HepG2 (cell line): Measurements from ENCODE around the gene NRBF2. TPM values are rescaled to one million over a fixed set of nuclear protein-coding genes. Genes with fewer than 3 reads are reported as not detected.
A peak's percentile ranks its signal among the peaks of the same experiment; 100 is the strongest.

Experiments
- ARID5B ChIP-seq: IDR thresholded peaks from 2 replicates; pipeline ENCODE4 v1.4.0; 2020; ENCODE audit warnings: mild to moderate bottlenecking, missing genetic modification reagents
- BCL6 ChIP-seq: IDR thresholded peaks from 2 replicates; pipeline ENCODE4 v1.6.1; 2016; ENCODE audit warnings: missing genetic modification reagents, missing compliant biosample characterization
- EP300 ChIP-seq, 3 experiments: sonication (generic) in 1 of 3; formaldehyde crosslinking in 1 of 3; IDR thresholded peaks; 2 replicates each; pipeline versions ENCODE4 v1.5.1 to v1.6.1; 2011 to 2020; ENCODE audit warnings: low read depth in 2 of 3, low read length in 2 of 3, borderline replicate concordance in 1 of 3, improper control_type of control experiment in 1 of 3, mild to moderate bottlenecking in 1 of 3, missing genetic modification reagents in 1 of 3, moderate library complexity in 1 of 3
- FOXJ3 ChIP-seq: sonication (generic); formaldehyde crosslinking; IDR thresholded peaks from 2 replicates; pipeline ENCODE4 v1.4.0; 2020; ENCODE audit warnings: missing genetic modification reagents, mild to moderate bottlenecking, borderline replicate concordance
- FOXO1 ChIP-seq: sonication (generic); formaldehyde crosslinking; IDR thresholded peaks from 2 replicates; pipeline ENCODE4 v1.4.0; 2020; ENCODE audit warnings: missing genetic modification reagents
- GATAD1 ChIP-seq: IDR thresholded peaks from 2 replicates; pipeline ENCODE4 v1.6.1; 2016; ENCODE audit warnings: missing genetic modification reagents, missing compliant biosample characterization
- HBP1 ChIP-seq: IDR thresholded peaks from 2 replicates; pipeline ENCODE4 v1.6.1; 2016; ENCODE audit warnings: low read depth, control low read depth
- MYPOP ChIP-seq: sonication (generic); formaldehyde crosslinking; IDR thresholded peaks from 2 replicates; pipeline ENCODE4 v1.8.1; 2023; ENCODE audit warnings: mild to moderate bottlenecking, moderate library complexity, missing genetic modification reagents
- PAXIP1 ChIP-seq: sonication (generic); formaldehyde crosslinking; conservative IDR thresholded peaks from 2 replicates; pipeline ENCODE4 v1.4.0; 2020; ENCODE audit warnings: mild to moderate bottlenecking, missing genetic modification reagents, moderate library complexity
- PPARG ChIP-seq: conservative IDR thresholded peaks from 2 replicates; pipeline ENCODE4 v1.6.1; 2016; ENCODE audit warnings: missing biosample characterization, missing genetic modification reagents
- RAD21 ChIP-seq: fragments of 450-650 bp; formaldehyde crosslinking; IDR thresholded peaks from 2 replicates; pipeline ENCODE4 v1.5.0; 2020; ENCODE audit warnings: mild to moderate bottlenecking
- RARA ChIP-seq: IDR thresholded peaks from 2 replicates; pipeline ENCODE4 v1.6.1; 2016; ENCODE audit warnings: missing genetic modification reagents, missing compliant biosample characterization
- RCOR2 ChIP-seq: IDR thresholded peaks from 2 replicates; pipeline ENCODE4 v1.6.1; 2016; ENCODE audit warnings: missing biosample characterization, missing genetic modification reagents
- SSRP1 ChIP-seq: IDR thresholded peaks from 2 replicates; pipeline ENCODE4 v1.6.1; 2016; ENCODE audit warnings: control low read depth
- ZNF501 ChIP-seq: sonication (generic); formaldehyde crosslinking; IDR thresholded peaks from 2 replicates; pipeline ENCODE4 v1.5.1; 2020; ENCODE audit warnings: mild to moderate bottlenecking, moderate library complexity, missing genetic modification reagents
- ZNF580 ChIP-seq: IDR thresholded peaks from 2 replicates; pipeline ENCODE4 v1.6.1; 2016; ENCODE audit warnings: low read depth, borderline replicate concordance
- ZNF772 ChIP-seq: sonication (generic); formaldehyde crosslinking; IDR thresholded peaks from 2 replicates; pipeline ENCODE4 v1.5.0; 2020; ENCODE audit warnings: mild to moderate bottlenecking, missing genetic modification reagents
- polyA plus RNA-seq, 8 experiments: library from polyadenylated mRNA; depleted of rRNA in 3 of 8; stranded (reverse) in 7 of 8; unstranded in 1 of 8; fragments of >200 nt; fragmentation: Illumina TruSeq in 4 of 8; extraction: Trizol in 4 of 8; gene quantifications; 2 replicates each; pipeline versions ENCODE4 v1.2.1 to v1.2.3, GENCODE V29; 2011 to 2016; ENCODE audit warnings: low read depth in 4 of 8, missing spikeins in 1 of 8, mixed read lengths in 1 of 8; ENCODE audit not compliant: insufficient read depth in 1 of 8
- total RNA-seq, 5 experiments: library from RNA; depleted of rRNA; stranded (reverse); fragments of >200 nt; fragmentation: Illumina TruSeq; extraction: Trizol; gene quantifications; 2 replicates each; pipeline ENCODE4 v1.2.3, GENCODE V29; 2016; ENCODE audit warnings: low read depth in 1 of 5

Gene NRBF2
- total and polyA plus RNA-seq, 2 of the 13 experiments (the other 11 are each of a cell fraction or from before 2014, with no cell fraction given) = 20.0 to 28.4 TPM

- TF ChIP-seq HBP1 (CRISPR knock-in tag) (peak; percentile 54; the same call in 1 of the 2 replicates), GATAD1 (peak; percentile 65; the same call in 1 of the 2 replicates), ARID5B (CRISPR knock-in tag) (peak; percentile 93), ZNF772 (no peak), RAD21 (CRISPR knock-in tag) (no peak), ZNF580 (no peak), MYPOP (CRISPR knock-in tag) (peak; percentile 33; the same call in 1 of the 2 replicates), FOXJ3 (peak; percentile 75; the same call in 1 of the 2 replicates), PPARG (CRISPR knock-in tag) (peak; percentile 65; the same call in 1 of the 2 replicates), PAXIP1 (0 out of 2 replicates have a peak, but pooled peaks have one; percentile 14), RARA (CRISPR knock-in tag) (peak; percentile 66), FOXO1 (peak; percentile 96), BCL6 (CRISPR knock-in tag) (peak; percentile 76), SSRP1 (CRISPR knock-in tag) (no peak), EP300 (IDR thresholded peaks at IDR 0.05; ENCODE audit: low read depth in 2 of 2, low read length in 2 of 2) (peak; percentile 51 to 78; a peak in 2 of 4 replicates), EP300 (CRISPR knock-in tag; IDR thresholded peaks at IDR 0.05; ENCODE audit: borderline replicate concordance) (0 out of 2 replicates have a peak, but pooled peaks have one; percentile 27), ZNF501 (CRISPR knock-in tag) (no peak), RCOR2 (CRISPR knock-in tag) (peak; percentile 50; the same call in 1 of the 2 replicates)
These were observed 18.9 kb upstream of the NRBF2 start (continued) for GRCh38 chr10:63114031-63114814.
